Aorta (tissue), 5 donors: ENCODE results near the gene GPRC5D. TPM values are rescaled to one million over a fixed set of nuclear protein-coding genes. Genes with fewer than 3 reads are reported as not detected.

Experiments used
- ATAC-seq: fragments of 200-7000 bp; cut with Tn5 transposase; one replicate; pipeline ENCODE4 v1.9.1; 2022; ENCODE audit warnings: moderate library complexity; ENCODE audit not compliant: low FRiP score
- DNase-seq, 2 donors: peaks; one replicate each; pipeline ENCODE4 v3.0.0-alpha.2; 2020
- H3K27ac ChIP-seq, 2 donors: one replicate each; pipeline ENCODE4 v1.5.1; 2013; ENCODE audit warnings: low read length in 2 of 2, mild to moderate bottlenecking in 2 of 2, moderate library complexity in 2 of 2, control low read depth in 1 of 2, inconsistent platforms in 1 of 2, low read depth in 1 of 2
- H3K27me3 ChIP-seq, 2 donors: one replicate each; pipeline ENCODE4 v1.6.1; 2013; ENCODE audit warnings: control low read depth in 1 of 2, low read length in 1 of 2, mild to moderate bottlenecking in 1 of 2, moderate library complexity in 1 of 2; ENCODE audit not compliant: insufficient read depth in 2 of 2, control insufficient read depth in 1 of 2
- H3K36me3 ChIP-seq, 2 donors: one replicate each; pipeline ENCODE4 v1.6.1; 2013; ENCODE audit warnings: control low read depth in 1 of 2, low read length in 1 of 2, mild to moderate bottlenecking in 1 of 2; ENCODE audit not compliant: insufficient read depth in 2 of 2, control insufficient read depth in 1 of 2
- H3K4me1 ChIP-seq, 2 donors: one replicate each; pipeline ENCODE4 v1.6.1; 2013; ENCODE audit warnings: low read length in 2 of 2, control low read depth in 1 of 2, mild to moderate bottlenecking in 1 of 2, moderate library complexity in 1 of 2; ENCODE audit not compliant: insufficient read depth in 2 of 2, control insufficient read depth in 1 of 2
- H3K4me3 ChIP-seq, 2 donors: one replicate each; pipeline ENCODE4 v1.5.1; 2013; ENCODE audit warnings: low read length in 2 of 2, control low read depth in 1 of 2, mild to moderate bottlenecking in 1 of 2
- H3K9me3 ChIP-seq: one replicate; pipeline ENCODE4 v1.6.1; 2013; ENCODE audit warnings: mild to moderate bottlenecking, low read length; ENCODE audit not compliant: control insufficient read depth
- whole genome bisulfite sequencing, 2 donors: extraction: QIAGEN DNeasy Blood & Tissue Kit; methylation state at CpG; one replicate each; pipeline ENCODE4 v1.1.7; 2013; 5-methylcytosine and 5-hydroxymethylcytosine counted together
- intact Hi-C, 2 donors: fragments of 100-400 bp; cut with DNase I; formaldehyde crosslinking; loops; one replicate each; pipeline versions ENCODE4 v1.14.2 to v1.15.0; 2022
- polyA plus RNA-seq, 2 donors: library from polyadenylated mRNA; stranded (reverse); fragments of 200-250 nt; gene quantifications; one replicate each; pipeline ENCODE4 v1.2.3, GENCODE V29; 2013
- total RNA-seq, 2 donors: library from RNA; stranded (reverse); fragmentation: NEBNext Ultra II Directional; extraction: Animal tissue kit (Norgen Biotek cat#: 25700); gene quantifications; one replicate each; pipeline ENCODE4 v1.2.1, GENCODE V29; 2021
- donor health status: healthy with polysubstance abuse.
- donor health status: Bipolar disorder and iron deficiency.
- donor health status: DM: no; HTN: no; CAD: no.
- donor health status: DM: no; HTN: no; CAD: no.
- donor health status: DM: yes; HTN: yes; CAD: no.

GPRC5D gene
- total and polyA plus RNA-seq, 4 donors: 0.39 TPM; not detected in 3

DNA sequence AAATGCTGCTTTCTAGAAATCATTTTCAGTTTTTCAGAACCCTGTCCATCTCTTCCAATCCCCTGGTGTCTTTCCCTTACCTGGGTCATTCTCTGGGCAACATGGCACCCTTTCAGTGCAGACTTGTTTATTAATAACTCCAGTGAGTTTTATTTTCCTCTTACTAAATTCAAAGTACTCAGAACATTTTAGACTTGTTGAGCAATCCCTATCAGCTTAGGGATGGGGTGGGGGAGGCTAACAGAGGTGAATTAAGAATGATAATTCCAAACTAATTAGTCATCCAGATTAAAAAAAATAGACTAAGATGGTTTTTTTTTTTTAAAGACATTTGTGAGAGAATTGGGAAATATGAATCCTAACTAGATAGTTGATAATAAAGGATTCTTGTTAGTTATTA is 49.9 kb downstream of the GPRC5D start:
- no peaks in the 10 kb centered on the region for H3K9me3 ChIP-seq
- H3K27ac ChIP-seq: peak overlapping the region; percentile 95 to 99
- no peaks in the 10 kb centered on the region for H3K27me3 ChIP-seq
- peak in 1 of 2 donors; percentile 32 for DNase-seq
- H3K4me3 ChIP-seq: peak overlapping the region in 1 of 2 donors; percentile 42
- peak; percentile 55 for ATAC-seq
- intact Hi-C loops: loop anchor here in 1 of 2 donors (10.0 kb wide), 1 partner anchor 177 kb away; no protein-coding TSS in a partner anchor
- no peaks in the 10 kb centered on the region for H3K36me3 ChIP-seq
- peaks cover 2 to 7% of the 10 kb centered on the region in 2 donors for H3K4me1 ChIP-seq

- no peaks in the 10 kb centered on the region for H3K9me3 ChIP-seq
- ATAC-seq (peak; percentile 84), DNase-seq (peak; percentile 71 to 77)
- H3K36me3 ChIP-seq: no peaks in the 10 kb centered on the region
- intact Hi-C loops: loop anchor here in 1 of 2 donors (10.0 kb wide), 1 partner anchor 176 kb away; no protein-coding TSS in a partner anchor
- H3K4me3 ChIP-seq: peak overlapping the region in 1 of 2 donors; percentile 42
- WGBS, 2 donors: 8 to 16% methylated on average over 10 of the region's 10 CpGs
- H3K27ac ChIP-seq: peak overlapping the region; percentile 71 to 99
- peaks cover 2 to 7% of the 10 kb centered on the region in 2 donors for H3K4me1 ChIP-seq
- no peaks in the 10 kb centered on the region for H3K27me3 ChIP-seq
These were observed 50.7 kb downstream of the GPRC5D start for GRCh38 chr12:12901158-12901791.

GRCh38 chr12:12900786-12901157 is 51.2 kb downstream of the GPRC5D start:
- H3K4me3 ChIP-seq: no peak overlapping the region
- peak overlapping the region; percentile 71 to 99 for H3K27ac ChIP-seq
- 3 to 15% methylated on average over 2 of the region's 2 CpGs for WGBS, 2 donors
- no peak for ATAC-seq
- DNase-seq: no peak
- no peaks in the 10 kb centered on the region for H3K9me3 ChIP-seq
- intact Hi-C loops: loop anchor here in 1 of 2 donors (10.0 kb wide), 1 partner anchor 176 kb away; no protein-coding TSS in a partner anchor
- H3K27me3 ChIP-seq: no peaks in the 10 kb centered on the region
- H3K4me1 ChIP-seq: peaks cover 2 to 7% of the 10 kb centered on the region in 2 donors
- no peaks in the 10 kb centered on the region for H3K36me3 ChIP-seq

GRCh38 chr12:12899530-12900380 is 52.2 kb downstream of the GPRC5D start:
- H3K27ac ChIP-seq: peak overlapping the region; percentile 89 to 91
- H3K27me3 ChIP-seq: no peaks in the 10 kb centered on the region
- 35 to 43% methylated on average over 10 of the region's 10 CpGs for WGBS, 2 donors
- peak in 1 of 2 donors; percentile 55 for DNase-seq
- H3K36me3 ChIP-seq: no peaks in the 10 kb centered on the region
- H3K4me1 ChIP-seq: peaks cover 2 to 7% of the 10 kb centered on the region in 2 donors
- no peak overlapping the region for H3K4me3 ChIP-seq
- no peak for ATAC-seq
- intact Hi-C loops: loop anchor here (10.0 kb wide), 2 partner anchors 175 to 1875 kb away; a partner anchor contains a TSS
- H3K9me3 ChIP-seq: no peaks in the 10 kb centered on the region

DNA sequence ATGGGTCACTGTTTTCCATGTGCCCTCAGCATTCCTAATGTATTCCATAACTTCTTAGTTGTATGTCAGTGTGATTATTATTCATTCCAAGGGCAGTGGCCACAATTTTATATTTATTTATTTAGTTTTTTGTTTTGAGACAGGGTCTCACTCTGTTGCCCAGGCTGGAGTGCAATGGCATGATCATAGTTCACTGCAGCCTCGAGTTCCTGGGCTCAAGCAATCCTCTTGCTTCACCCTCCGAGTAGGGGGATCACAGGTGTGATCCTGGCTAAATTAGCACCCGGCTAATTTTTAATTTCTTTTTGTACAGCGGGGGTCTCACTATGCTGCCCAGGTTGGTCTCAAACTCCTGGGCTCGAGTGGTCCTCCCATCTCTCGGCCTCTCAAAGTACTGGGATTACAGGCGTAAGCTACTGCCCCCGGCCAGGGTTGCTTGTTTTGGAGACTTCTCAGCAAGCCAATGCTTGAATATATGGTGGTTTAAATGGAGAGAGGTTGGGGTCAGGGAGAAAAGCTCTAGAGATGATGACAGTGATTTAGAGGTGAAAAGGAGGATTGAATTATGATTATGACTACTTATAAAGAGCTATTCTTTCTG is 53.0 kb downstream of the GPRC5D start:
- H3K27ac ChIP-seq: peak overlapping the region; percentile 77 to 79
- intact Hi-C loops: loop anchor here in 1 of 2 donors (10.0 kb wide), 1 partner anchor 1876 kb away; a partner anchor contains a TSS
- ATAC-seq (no peak), DNase-seq (no peak)
- H3K4me3 ChIP-seq: no peak overlapping the region
- no peaks in the 10 kb centered on the region for H3K9me3 ChIP-seq
- WGBS, 2 donors: 47 to 48% methylated on average over 8 of the region's 8 CpGs
- H3K4me1 ChIP-seq: peaks cover 2 to 7% of the 10 kb centered on the region in 2 donors
- no peaks in the 10 kb centered on the region for H3K36me3 ChIP-seq
- no peaks in the 10 kb centered on the region for H3K27me3 ChIP-seq

DNA sequence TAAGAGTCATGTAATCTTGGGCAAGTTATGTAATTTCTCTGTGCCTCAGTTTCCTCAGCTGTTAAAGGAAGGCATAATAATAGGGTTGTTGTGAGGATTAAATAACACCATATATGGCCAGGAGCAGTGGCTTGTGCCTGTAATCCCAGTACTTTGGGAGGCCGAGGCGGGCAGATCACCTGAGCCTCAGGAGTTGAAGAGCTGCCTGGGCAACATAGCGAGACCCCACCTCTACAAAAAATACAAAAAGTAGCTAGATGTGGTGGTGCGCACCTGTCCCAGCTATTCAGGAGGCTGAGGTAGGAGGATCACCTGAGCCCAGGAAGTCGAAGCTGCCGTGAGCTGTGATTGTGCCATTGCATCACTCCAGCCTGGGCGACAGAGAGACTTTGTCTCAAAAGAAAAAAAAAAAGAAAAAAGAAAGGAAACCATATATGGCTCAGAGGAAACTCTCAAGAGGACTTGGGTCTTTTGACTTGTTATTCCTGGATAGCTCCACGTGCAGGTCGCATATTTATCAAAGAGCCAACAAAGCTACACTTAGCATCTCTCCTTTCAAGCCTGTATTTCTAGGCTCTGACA is 53.7 kb downstream of the GPRC5D start:
- intact Hi-C loops: loop anchor here in 1 of 2 donors (10.0 kb wide), 1 partner anchor 1877 kb away; a partner anchor contains a TSS
- 33 to 44% methylated on average over 9 of the region's 9 CpGs for WGBS, 2 donors
- Histone ChIP-seq H3K4me3 (no peak overlapping the region), H3K4me1 (peaks cover 2 to 3% of the 10 kb centered on the region in 2 donors), H3K27me3 (no peaks in the 10 kb centered on the region), H3K36me3 (no peaks in the 10 kb centered on the region), H3K27ac (peak overlapping the region; percentile 69 to 90), H3K9me3 (no peaks in the 10 kb centered on the region)
- DNase-seq (no peak), ATAC-seq (no peak)

DNA sequence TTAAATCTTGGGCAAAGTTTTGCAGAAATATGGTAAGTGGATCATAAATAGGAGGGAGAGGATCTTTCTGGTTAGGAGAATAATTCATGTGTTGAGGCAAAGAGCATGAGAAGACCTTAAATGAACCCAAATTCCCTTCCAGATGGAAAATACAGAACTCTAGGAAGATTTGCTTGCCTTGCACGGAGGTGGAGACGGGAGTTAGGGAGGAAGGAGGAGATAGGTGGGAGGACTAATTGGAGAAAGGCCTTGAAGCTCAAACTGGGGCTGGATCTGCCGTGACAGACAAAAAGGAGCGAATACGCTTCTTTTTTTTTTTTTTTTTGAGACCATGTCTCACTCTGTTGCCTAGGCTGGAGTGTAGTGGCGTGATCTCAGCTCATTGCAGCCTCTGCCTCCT is 54.7 kb downstream of the GPRC5D start:
- Histone ChIP-seq H3K36me3 (no peaks in the 10 kb centered on the region), H3K27me3 (no peaks in the 10 kb centered on the region), H3K27ac (peak overlapping the region in 1 of 2 donors; percentile 90), H3K9me3 (no peaks in the 10 kb centered on the region), H3K4me1 (peaks cover 2 to 3% of the 10 kb centered on the region in 2 donors), H3K4me3 (no peak overlapping the region)
- DNase-seq (no peak), ATAC-seq (no peak)
- intact Hi-C loops: loop anchor here in 1 of 2 donors (10.0 kb wide), 1 partner anchor 1877 kb away; a partner anchor contains a TSS
- 63% methylated on average over 6 of the region's 6 CpGs for WGBS, 2 donors

GRCh38 chr12:12896260-12896659 is 55.7 kb downstream of the GPRC5D start:
- no peaks in the 10 kb centered on the region for H3K9me3 ChIP-seq
- DNase-seq (no peak), ATAC-seq (no peak)
- intact Hi-C loops: loop anchor here in 1 of 2 donors (10.0 kb wide), 1 partner anchor 1879 kb away; a partner anchor contains a TSS
- peaks cover 2 to 3% of the 10 kb centered on the region in 2 donors for H3K4me1 ChIP-seq
- no peak overlapping the region for H3K4me3 ChIP-seq
- no peaks in the 10 kb centered on the region for H3K36me3 ChIP-seq
- no peaks in the 10 kb centered on the region for H3K27me3 ChIP-seq
- 3 to 5% methylated on average over 2 of the region's 2 CpGs for WGBS, 2 donors
- peak overlapping the region in 1 of 2 donors; percentile 64 for H3K27ac ChIP-seq
